ENCODE measurements around the gene SFTPD. TPM values are rescaled to one million over a fixed set of nuclear protein-coding genes. Genes with fewer than 3 reads are reported as not detected.

SFTPD gene
- total RNA-seq, 1 experiment from 2014 or later = not detected

GRCh38 chr10:79939969-79940368 lies 8.9 kb downstream of the SFTPD start:
- no peak for DNase-seq
- Mint-ChIP-seq H3K27ac (ENCODE audit: unreplicated experiment) (no peak overlapping the region), H3K9me3 (ENCODE audit: low read depth, unreplicated experiment) (no peaks in the 10 kb centered on the region), H3K27me3 (ENCODE audit: unreplicated experiment) (peaks cover 100% of the 10 kb centered on the region), H3K4me1 (ENCODE audit: low read depth, unreplicated experiment) (no peaks in the 10 kb centered on the region), H3K36me3 (ENCODE audit: insufficient read depth, unreplicated experiment) (no peaks in the 10 kb centered on the region), H3K4me3 (ENCODE audit: low read depth, unreplicated experiment) (no peak overlapping the region)
- no TSS peak for BruUV-seq (replicated peaks)
- intact Hi-C loops (cut with micrococcal nuclease; ENCODE audit: unreplicated experiment) = no loop called here
- no peak for TF ChIP-seq CTCF (IDR thresholded peaks at IDR 0.05; ENCODE audit: unreplicated experiment)
- CTCF ChIA-PET = no interaction called here

GRCh38 chr10:79938728-79939406 lies 10.0 kb downstream of the SFTPD start:
- DNase-seq = no peak
- no peak overlapping the region for H3K4me3 Mint-ChIP-seq (ENCODE audit: low read depth, unreplicated experiment)
- intact Hi-C loops (cut with micrococcal nuclease; ENCODE audit: unreplicated experiment) = no loop called here
- no peaks in the 10 kb centered on the region for H3K9me3 Mint-ChIP-seq (ENCODE audit: low read depth, unreplicated experiment)
- peaks cover 100% of the 10 kb centered on the region for H3K27me3 Mint-ChIP-seq (ENCODE audit: unreplicated experiment)
- CTCF ChIA-PET = no interaction called here
- no peaks in the 10 kb centered on the region for H3K4me1 Mint-ChIP-seq (ENCODE audit: low read depth, unreplicated experiment)
- no TSS peak for BruUV-seq (replicated peaks)
- no peaks in the 10 kb centered on the region for H3K36me3 Mint-ChIP-seq (ENCODE audit: insufficient read depth, unreplicated experiment)
- no peak overlapping the region for H3K27ac Mint-ChIP-seq (ENCODE audit: unreplicated experiment)
- TF ChIP-seq CTCF (IDR thresholded peaks at IDR 0.05; ENCODE audit: unreplicated experiment) = no peak

GRCh38 chr10:79937701-79938151 lies 11.2 kb downstream of the SFTPD start:
- DNase-seq = no peak
- Mint-ChIP-seq H3K4me1 (ENCODE audit: low read depth, unreplicated experiment) (no peaks in the 10 kb centered on the region), H3K27ac (ENCODE audit: unreplicated experiment) (no peak overlapping the region), H3K36me3 (ENCODE audit: insufficient read depth, unreplicated experiment) (no peaks in the 10 kb centered on the region), H3K27me3 (ENCODE audit: unreplicated experiment) (peaks cover 99% of the 10 kb centered on the region), H3K4me3 (ENCODE audit: low read depth, unreplicated experiment) (no peak overlapping the region), H3K9me3 (ENCODE audit: low read depth, unreplicated experiment) (no peaks in the 10 kb centered on the region)
- intact Hi-C loops (cut with micrococcal nuclease; ENCODE audit: unreplicated experiment) = no loop called here
- BruUV-seq (replicated peaks) = no TSS peak
- CTCF ChIA-PET = no interaction called here
- no peak for TF ChIP-seq CTCF (IDR thresholded peaks at IDR 0.05; ENCODE audit: unreplicated experiment)

GRCh38 chr10:79936625-79937615 lies 12.0 kb downstream of the SFTPD start:
- H3K27me3 Mint-ChIP-seq (ENCODE audit: unreplicated experiment) = peaks cover 99% of the 10 kb centered on the region
- H3K4me3 Mint-ChIP-seq (ENCODE audit: low read depth, unreplicated experiment) = no peak overlapping the region

More at GRCh38 chr10:79936625-79937615, 12.0 kb downstream of the SFTPD start:
- BruUV-seq (replicated peaks) = no TSS peak
- intact Hi-C loops (cut with micrococcal nuclease; ENCODE audit: unreplicated experiment) = no loop called here
- Mint-ChIP-seq H3K9me3 (ENCODE audit: low read depth, unreplicated experiment) (no peaks in the 10 kb centered on the region), H3K27ac (ENCODE audit: unreplicated experiment) (no peak overlapping the region), H3K4me1 (ENCODE audit: low read depth, unreplicated experiment) (no peaks in the 10 kb centered on the region), H3K36me3 (ENCODE audit: insufficient read depth, unreplicated experiment) (no peaks in the 10 kb centered on the region)
- no peak for TF ChIP-seq CTCF (IDR thresholded peaks at IDR 0.05; ENCODE audit: unreplicated experiment)
- DNase-seq = no peak
- CTCF ChIA-PET = no interaction called here

All from Calu3 (cell line).